HG02870 (cell line): Measurements from ENCODE around the gene GIPC1.
"Not testable (repeated sequence)": the region's sequence is repeated elsewhere in the genome, so short reads cannot be mapped to it uniquely, and the experiment has no call there.

Experiments
- ATAC-seq: cut with Tn5 transposase; IDR thresholded peaks from one replicate; pipeline ENCODE4 v1.9.1; 2021; ENCODE audit warnings: mild to moderate bottlenecking, moderate library complexity; ENCODE audit not compliant: unreplicated experiment

The GIPC1 gene

GRCh38 chr19:14473073-14473977 lies 22.6 kb downstream of the GIPC1 start:
- no peak for ATAC-seq

- ATAC-seq = no peak
Observed at GRCh38 chr19:14472202-14472938, 23.6 kb downstream of the GIPC1 start.

DNA sequence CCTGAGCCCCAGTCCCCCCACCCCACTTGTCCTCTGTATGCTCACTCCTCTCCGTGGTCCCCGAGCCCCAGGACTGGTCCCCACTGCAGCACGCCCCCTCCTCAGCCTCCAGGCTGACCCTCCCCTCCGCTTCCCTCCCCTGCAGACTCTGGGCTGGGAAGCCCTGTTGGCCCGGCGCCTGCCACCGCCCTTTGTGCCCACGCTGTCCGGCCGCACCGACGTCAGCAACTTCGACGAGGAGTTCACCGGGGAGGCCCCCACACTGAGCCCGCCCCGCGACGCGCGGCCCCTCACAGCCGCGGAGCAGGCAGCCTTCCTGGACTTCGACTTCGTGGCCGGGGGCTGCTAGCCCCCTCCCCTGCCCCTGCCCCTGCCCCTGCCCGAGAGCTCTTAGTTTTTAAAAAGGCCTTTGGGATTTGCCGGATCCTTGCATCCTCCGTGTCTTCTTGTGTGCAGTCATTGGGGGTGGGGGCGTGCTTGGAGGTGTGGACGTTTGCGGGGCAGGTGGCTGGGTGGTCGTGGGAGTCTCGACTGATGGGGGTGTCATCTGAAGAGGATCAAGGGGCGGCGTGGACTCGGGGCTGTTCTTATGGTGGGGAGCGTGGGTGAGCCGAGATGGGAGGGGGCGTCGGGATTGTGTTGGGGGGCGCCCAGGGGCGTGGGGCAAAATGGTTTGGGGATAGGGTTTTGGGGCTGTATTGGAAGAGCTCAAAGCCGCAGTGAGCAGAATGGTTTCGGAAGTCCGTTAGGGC lies 24.3 kb downstream of the GIPC1 start:
- no peak for ATAC-seq

DNA sequence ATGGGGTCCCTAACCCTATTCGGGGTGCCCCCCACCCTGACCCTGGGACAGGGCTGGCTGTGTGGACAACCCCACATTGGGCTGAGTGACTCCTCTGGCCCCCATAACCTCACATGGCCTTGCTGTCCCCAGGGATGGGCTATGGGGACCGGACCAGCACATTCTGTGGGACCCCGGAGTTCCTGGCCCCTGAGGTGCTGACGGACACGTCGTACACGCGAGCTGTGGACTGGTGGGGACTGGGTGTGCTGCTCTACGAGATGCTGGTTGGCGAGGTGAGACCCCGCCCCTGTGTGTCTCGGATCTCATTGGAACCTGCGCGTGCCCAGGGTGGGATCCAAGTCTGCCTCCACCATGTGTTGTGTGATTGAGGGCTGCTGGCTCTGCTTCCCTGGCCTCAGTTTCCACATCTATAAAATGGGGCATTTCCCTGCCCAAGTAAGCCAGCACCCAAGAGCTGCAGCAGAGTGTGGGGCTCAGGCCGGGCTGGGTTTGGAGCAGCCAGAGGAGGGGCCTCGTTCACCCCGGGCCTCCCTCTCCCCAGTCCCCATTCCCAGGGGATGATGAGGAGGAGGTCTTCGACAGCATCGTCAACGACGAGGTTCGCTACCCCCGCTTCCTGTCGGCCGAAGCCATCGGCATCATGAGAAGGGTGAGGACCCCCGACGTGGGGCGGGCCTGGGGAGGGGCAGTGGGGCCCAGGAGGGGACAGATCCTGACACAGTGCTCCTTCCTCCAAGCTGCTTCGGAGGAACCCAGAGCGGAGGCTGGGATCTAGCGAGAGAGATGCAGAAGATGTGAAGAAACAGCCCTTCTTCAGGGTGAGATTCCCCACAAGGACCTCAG lies 25.7 kb downstream of the GIPC1 start:
- ATAC-seq = no peak

DNA sequence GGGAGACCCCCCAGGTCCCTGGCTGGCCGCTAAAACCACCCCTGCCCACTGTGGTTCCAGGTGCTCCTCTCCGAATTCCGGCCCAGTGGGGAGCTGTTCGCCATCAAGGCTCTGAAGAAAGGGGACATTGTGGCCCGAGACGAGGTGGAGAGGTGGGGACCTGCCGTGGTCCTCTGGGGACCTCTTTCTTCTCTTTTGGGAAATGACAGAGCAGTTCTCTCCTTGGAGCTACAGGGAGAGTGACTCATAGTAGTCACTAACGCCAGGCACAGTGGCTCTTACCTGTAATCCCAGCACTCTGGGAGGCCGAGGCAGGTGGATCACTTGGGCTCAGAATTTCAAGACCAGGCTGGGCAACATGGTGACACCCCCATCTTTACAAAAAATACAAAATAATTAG lies 28.1 kb downstream of the GIPC1 start:
- ATAC-seq = no peak

DNA sequence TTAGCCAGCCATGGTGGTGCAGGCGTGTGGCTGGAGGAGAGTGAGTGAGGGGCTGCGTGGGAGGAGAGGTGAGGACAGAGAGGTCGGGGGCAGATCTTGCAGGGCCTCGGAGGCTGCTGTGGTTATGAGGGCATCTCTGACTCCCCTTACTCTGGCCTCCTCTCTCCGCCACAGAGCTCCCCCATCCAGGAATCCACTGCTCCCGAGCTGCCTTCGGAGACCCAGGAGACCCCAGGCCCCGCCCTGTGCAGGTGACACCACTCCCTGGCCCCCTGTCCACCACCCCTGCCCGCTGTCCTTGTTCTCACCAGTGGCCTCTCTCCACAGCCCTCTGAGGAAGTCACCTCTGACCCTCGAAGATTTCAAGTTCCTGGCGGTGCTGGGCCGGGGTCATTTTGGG lies 28.5 kb downstream of the GIPC1 start:
- no peak for ATAC-seq

DNA sequence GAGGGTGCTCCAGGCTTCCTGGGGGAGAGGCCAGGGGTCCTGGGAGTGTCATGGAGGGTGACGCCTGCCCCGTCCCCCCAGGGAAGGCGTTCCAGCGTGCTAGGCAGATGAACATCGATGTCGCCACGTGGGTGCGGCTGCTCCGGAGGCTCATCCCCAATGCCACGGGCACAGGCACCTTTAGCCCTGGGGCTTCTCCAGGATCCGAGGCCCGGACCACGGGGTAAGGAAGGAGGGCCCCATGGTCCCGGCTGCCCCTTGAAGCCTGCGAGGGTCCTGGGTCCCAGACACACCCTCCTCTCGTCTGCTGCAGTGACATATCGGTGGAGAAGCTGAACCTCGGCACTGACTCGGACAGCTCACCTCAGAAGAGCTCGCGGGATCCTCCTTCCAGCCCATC lies 32.2 kb downstream of the GIPC1 start:
- no peak for ATAC-seq

- ATAC-seq = not testable (repeated sequence)
Observed at GRCh38 chr19:14462401-14462800, 33.5 kb downstream of the GIPC1 start.

GRCh38 chr19:14460935-14461334 lies 35.0 kb downstream of the GIPC1 start:
- ATAC-seq = no peak

- no peak for ATAC-seq
Observed at GRCh38 chr19:14459703-14460102, 36.2 kb downstream of the GIPC1 start.

GRCh38 chr19:14452303-14452702 lies 43.6 kb downstream of the GIPC1 start:
- ATAC-seq = not testable (repeated sequence)

DNA sequence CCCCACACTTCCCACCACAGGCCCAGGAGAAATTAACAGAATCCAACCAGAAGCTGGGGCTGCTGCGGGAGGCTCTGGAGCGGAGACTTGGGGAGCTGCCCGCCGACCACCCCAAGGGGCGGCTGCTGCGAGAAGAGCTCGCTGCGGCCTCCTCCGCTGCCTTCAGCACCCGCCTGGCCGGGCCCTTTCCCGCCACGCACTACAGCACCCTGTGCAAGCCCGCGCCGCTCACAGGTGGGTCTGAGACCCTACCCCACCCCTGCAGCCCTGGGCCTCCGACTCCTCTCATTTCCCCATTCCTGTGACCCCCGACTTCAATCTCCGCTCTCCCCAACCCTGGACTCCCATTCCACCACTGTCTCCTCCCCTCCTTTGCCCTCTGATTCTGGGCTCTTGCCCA lies 45.1 kb downstream of the GIPC1 start:
- ATAC-seq = no peak

GRCh38 chr19:14450168-14450874 lies 45.6 kb downstream of the GIPC1 start:
- no peak for ATAC-seq

DNA sequence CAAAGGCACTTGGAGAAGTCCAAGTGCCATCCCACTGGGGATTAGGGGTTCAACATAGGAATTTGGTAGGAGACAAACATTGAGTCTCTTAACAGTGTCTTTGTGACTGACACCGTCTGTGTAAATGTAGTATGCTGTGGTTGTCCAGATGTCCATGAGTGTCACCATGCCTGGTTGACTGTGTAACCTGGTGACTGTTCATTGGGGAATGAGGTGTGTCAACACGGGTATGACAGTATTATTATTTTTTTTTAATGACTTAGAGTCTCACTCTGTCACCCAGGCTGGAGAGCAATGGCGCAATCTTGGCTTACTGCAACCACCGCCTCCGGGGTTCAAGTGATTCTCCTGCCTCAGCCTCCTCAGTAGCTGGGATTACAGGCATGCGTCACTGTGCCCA lies 46.6 kb downstream of the GIPC1 start:
- no peak for ATAC-seq

DNA sequence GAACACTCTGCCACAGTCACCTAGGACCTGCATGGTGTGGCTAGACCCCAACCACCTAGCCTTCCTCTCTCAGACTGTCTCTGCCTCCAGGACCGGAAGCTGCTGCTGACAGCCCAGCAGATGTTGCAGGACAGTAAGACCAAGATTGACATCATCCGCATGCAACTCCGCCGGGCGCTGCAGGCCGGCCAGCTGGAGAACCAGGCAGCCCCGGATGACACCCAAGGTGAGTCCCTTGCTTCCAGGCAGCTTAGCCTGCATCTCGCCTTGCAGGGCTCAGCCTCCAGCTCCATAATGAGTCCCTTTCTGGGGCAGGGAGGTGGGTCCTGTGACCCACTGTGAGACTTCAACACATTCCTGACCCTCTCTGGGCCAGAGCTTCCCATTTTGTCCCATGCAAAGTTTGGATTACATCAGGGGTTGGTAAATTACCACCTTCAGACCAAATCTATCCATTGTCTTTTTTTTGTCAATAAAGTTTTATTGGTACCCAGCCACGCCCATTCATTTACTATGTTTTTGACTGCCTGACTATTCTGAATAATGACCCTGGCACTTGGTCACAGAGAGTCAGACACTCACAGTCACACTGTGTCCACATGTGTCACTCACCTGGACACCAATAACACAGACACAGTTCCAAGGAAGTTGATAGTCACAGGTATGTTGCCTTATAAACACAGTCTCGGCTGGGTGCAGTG lies 49.4 kb downstream of the GIPC1 start:
- ATAC-seq = no peak

- ATAC-seq = no peak
Observed at GRCh38 chr19:14443632-14444216, 52.2 kb downstream of the GIPC1 start.

DNA sequence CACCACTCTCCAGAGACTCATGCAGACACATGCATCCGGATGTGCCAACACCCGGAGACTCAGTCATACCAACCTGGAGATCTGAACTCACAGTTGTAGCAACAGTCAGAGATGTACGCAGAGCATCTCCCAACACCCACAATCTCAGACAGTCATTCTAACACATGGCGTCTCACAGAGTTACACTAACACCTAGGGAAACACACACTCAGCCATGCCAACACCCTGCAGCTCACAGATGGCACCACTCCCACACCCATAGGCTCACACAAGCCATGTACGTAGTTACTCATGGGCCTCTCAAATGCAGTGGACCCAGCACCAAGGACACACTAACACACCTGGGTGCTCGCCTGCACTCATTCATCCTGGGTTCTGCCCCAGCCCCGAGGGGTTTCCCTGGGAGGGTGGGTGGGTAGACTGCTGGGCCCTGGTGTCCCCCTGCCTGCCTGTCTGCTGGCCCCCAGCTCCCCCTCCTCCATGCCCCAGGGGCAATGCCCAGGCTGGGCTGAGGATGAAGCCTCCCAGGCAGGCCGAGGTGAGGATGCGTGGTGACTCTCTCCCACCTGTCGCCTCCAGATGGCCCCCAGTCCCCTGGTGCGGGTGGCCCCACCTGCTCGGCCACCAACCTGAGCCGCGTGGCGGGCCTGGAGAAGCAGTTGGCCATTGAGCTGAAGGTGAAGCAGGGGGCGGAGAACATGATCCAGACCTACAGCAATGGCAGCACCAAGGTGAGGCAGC lies 52.9 kb downstream of the GIPC1 start:
- no peak for ATAC-seq
